Transverse colon (tissue), 4 donors: ENCODE measurements around the gene PXYLP1.

Source experiments
- EP300 ChIP-seq: sonication (generic); formaldehyde crosslinking; IDR thresholded peaks from one replicate; pipeline ENCODE4 v1.6.1; 2017; ENCODE audit warnings: antibody characterized with exemption, low read depth
- POLR2A ChIP-seq: fragments of 450-650 bp; IDR thresholded peaks from one replicate; pipeline ENCODE4 v1.6.1; 2016; ENCODE audit warnings: antibody characterized with exemption, mild to moderate bottlenecking, moderate library complexity
- POLR2AphosphoS5 ChIP-seq, 3 donors: sonication (generic); formaldehyde crosslinking; IDR thresholded peaks; one replicate each; pipeline ENCODE4 v1.6.1; 2016; ENCODE audit warnings: antibody characterized with exemption in 3 of 3
- TF ChIP-seq, protein P1 (sequence below), 5 experiments: fragments of 200-600 bp in 3 of 5; fragments of 450-650 bp in 2 of 5; sonication (generic) in 3 of 5; IDR thresholded peaks; 1 replicate in 2 of 5; 2 replicates in 3 of 5; pipeline ENCODE4 v1.5.1; 2016 to 2017; ENCODE audit warnings: antibody characterized with exemption in 5 of 5, inconsistent platforms in 3 of 5, mild to moderate bottlenecking in 2 of 5, moderate library complexity in 1 of 5

DNA sequence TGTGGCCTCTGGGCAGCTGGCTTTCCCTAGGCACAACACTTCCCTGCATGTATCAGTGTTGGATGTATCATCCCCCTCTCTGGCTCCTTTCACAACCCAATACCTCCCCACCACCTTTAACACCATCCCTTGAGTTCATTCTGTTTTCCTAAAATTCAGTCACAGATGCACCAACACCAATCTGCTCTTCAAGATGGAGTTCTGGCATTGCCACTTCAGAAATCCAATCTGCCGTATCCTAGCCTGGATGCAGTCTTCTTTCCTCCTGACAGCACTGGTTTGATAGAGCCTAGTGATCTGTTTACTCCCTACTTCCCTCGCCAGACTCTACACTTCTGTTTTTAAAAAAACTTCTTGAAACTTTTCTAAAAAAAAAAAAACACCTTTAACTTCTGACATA is 21.7 kb downstream of the PXYLP1 start:
- TF ChIP-seq, protein P1, sequence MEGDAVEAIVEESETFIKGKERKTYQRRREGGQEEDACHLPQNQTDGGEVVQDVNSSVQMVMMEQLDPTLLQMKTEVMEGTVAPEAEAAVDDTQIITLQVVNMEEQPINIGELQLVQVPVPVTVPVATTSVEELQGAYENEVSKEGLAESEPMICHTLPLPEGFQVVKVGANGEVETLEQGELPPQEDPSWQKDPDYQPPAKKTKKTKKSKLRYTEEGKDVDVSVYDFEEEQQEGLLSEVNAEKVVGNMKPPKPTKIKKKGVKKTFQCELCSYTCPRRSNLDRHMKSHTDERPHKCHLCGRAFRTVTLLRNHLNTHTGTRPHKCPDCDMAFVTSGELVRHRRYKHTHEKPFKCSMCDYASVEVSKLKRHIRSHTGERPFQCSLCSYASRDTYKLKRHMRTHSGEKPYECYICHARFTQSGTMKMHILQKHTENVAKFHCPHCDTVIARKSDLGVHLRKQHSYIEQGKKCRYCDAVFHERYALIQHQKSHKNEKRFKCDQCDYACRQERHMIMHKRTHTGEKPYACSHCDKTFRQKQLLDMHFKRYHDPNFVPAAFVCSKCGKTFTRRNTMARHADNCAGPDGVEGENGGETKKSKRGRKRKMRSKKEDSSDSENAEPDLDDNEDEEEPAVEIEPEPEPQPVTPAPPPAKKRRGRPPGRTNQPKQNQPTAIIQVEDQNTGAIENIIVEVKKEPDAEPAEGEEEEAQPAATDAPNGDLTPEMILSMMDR (IDR thresholded peaks at IDR 0.05): no peak
- TF ChIP-seq POLR2AphosphoS5 (IDR thresholded peaks at IDR 0.05) (no peak), EP300 (no peak), POLR2A (no peak)
